Activated CD4-positive, alpha-beta memory T cell treated with anti-CD3 and anti-CD28 coated beads for 36 hours (primary cell): ENCODE measurements around the gene FRY. TPM values are rescaled to one million over a fixed set of nuclear protein-coding genes. Genes with fewer than 3 reads are reported as not detected.

Experiments
- CTCF ChIA-PET: fragments of 350-600 bp; sonication (Branson Sonifier 250); formaldehyde crosslinking; loops from one replicate; lab custom pipeline; 2021; ENCODE audit warnings: antibody characterized with exemption, inconsistent platforms; lab: Charles Lee
- POLR2A ChIA-PET: fragments of 350-600 bp; sonication (Branson Sonifier 250); formaldehyde crosslinking; loops from one replicate; lab custom pipeline; 2021; ENCODE audit warnings: antibody characterized with exemption; lab: Charles Lee
- DNase-seq: peaks from one replicate; pipeline ENCODE4 v3.0.0-alpha.2; 2020
- H3K27ac Mint-ChIP-seq: one replicate; pipeline ENCODE4 v1.8.0; 2021; ENCODE audit warnings: mixed read lengths
- H3K27me3 Mint-ChIP-seq: one replicate; pipeline ENCODE4 v1.8.0; 2021; ENCODE audit warnings: mixed read lengths
- H3K36me3 Mint-ChIP-seq: one replicate; pipeline ENCODE4 v1.8.0; 2021; ENCODE audit warnings: mixed read lengths
- H3K4me1 Mint-ChIP-seq: one replicate; pipeline ENCODE4 v1.8.0; 2021; ENCODE audit warnings: low read depth, mixed read lengths
- H3K4me3 Mint-ChIP-seq: one replicate; pipeline ENCODE4 v1.8.0; 2021; ENCODE audit warnings: mild to moderate bottlenecking, mixed read lengths
- H3K9me3 Mint-ChIP-seq: one replicate; pipeline ENCODE4 v1.8.0; 2021; ENCODE audit warnings: mixed read lengths
- intact Hi-C: fragments of 100-400 bp; cut with micrococcal nuclease; formaldehyde crosslinking; loops from one replicate; pipeline ENCODE4 v1.15.1; 2023
- total RNA-seq, 2 experiments: library from RNA; stranded (reverse); gene quantifications; one replicate each; pipeline ENCODE4 v1.2.3, GENCODE V29; 2021

Gene FRY
- total RNA-seq, 2 experiments from 2014 or later = 4.4 to 5.3 TPM

DNA sequence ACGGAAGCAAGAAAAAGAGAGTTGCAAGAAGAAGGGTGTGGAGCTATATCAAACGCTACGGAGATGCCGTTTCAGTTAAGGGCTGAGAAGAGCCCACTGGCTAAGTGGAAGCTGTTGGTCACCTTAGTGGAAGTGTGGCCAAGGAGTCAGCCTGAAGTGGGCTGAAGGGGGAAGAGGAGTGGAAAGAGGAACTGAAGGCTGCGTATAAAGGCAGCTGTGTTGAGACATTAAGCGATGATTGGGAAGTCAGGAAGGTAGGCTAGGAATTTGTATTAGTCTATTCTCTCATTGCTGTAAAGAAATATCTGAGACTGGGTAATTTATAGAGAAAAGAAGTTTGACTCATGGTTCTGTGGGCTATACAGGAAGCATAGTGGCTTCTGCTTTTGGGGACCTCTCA is 14.1 kb upstream of the FRY start:
- H3K27me3 Mint-ChIP-seq = no peaks in the 10 kb centered on the region
- CTCF ChIA-PET = interaction anchor here (0.9 kb wide), 1 partner anchor 108 kb away, joined by 3 read pairs; no protein-coding TSS in a partner anchor
- intact Hi-C loops = loop anchor here (5.0 kb wide), 1 partner anchor 295 kb away; no protein-coding TSS in a partner anchor

DNA sequence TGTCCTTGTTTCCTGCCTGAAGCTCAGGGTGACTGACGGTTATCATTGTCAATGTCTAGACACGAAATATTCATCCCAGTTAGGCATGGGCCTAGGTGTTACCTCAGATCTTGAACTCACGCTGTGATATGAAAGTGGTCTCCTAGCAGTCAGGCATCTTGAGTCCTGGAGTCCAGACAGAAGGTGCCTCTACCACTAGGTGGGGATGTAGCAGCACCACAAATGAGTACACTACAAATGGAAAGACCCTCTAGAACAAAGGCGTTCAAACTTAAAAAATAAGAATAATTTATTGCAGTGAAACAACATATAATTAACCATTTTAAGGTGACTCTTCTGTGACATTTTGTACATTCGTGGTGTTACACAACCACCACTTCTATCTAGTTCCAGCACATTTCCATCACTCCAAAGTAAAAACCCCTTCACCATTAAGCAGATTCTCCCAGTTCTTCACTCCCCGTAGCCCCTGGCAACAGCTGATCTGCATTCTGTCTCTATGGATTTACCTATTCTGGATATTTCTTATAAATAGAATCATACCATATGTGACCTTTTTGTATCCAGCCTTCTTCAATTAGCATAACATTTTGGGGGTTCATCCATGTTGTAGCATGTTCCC is 11.9 kb upstream of the FRY start:
- H3K9me3 Mint-ChIP-seq = no peaks in the 10 kb centered on the region
- no peak overlapping the region for H3K27ac Mint-ChIP-seq
- no peaks in the 10 kb centered on the region for H3K27me3 Mint-ChIP-seq
- intact Hi-C loops = loop anchor here (5.0 kb wide), 1 partner anchor 293 kb away; no protein-coding TSS in a partner anchor
- DNase-seq = peak; percentile 37
- ChIA-PET CTCF (interaction anchor here (1.0 kb wide), 1 partner anchor 11 kb away, joined by 4 read pairs; no protein-coding TSS in a partner anchor), POLR2A (no interaction called here)
- H3K36me3 Mint-ChIP-seq = no peaks in the 10 kb centered on the region
- H3K4me3 Mint-ChIP-seq = no peak overlapping the region
- no peaks in the 10 kb centered on the region for H3K4me1 Mint-ChIP-seq

More for the DNA sequence above, 14.1 kb upstream of the FRY start:
- Mint-ChIP-seq H3K36me3 (no peaks in the 10 kb centered on the region), H3K4me3 (no peak overlapping the region), H3K4me1 (no peaks in the 10 kb centered on the region), H3K9me3 (no peaks in the 10 kb centered on the region), H3K27ac (no peak overlapping the region)
- POLR2A ChIA-PET = no interaction called here
- DNase-seq = no peak

DNA sequence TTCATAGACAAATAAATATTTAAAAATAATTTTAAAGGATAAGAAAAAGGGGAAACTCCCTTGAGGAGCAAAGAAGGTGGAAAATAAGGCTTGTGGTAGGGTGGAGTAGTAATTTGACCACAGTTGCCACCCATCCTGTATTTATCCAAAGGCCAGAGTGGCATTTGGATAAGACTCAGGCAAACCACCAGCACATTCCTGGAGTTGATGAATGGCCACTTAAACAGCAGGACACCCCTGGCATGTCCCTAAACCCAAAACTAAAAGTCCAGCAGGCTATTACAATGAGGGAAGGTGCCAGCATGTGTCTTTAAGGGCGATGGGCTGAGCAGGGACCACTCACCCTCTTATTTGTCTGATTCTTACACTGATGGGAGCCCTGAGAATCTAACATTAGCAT is 9.8 kb upstream of the FRY start:
- Mint-ChIP-seq H3K4me3 (no peak overlapping the region), H3K27me3 (no peaks in the 10 kb centered on the region), H3K36me3 (no peaks in the 10 kb centered on the region), H3K27ac (no peak overlapping the region), H3K9me3 (no peaks in the 10 kb centered on the region), H3K4me1 (no peaks in the 10 kb centered on the region)
- intact Hi-C loops = no loop called here
- POLR2A ChIA-PET = no interaction called here
- DNase-seq = no peak
- CTCF ChIA-PET = interaction anchor here (1.7 kb wide), 1 partner anchor 112 kb away, joined by 6 read pairs; no protein-coding TSS in a partner anchor

DNA sequence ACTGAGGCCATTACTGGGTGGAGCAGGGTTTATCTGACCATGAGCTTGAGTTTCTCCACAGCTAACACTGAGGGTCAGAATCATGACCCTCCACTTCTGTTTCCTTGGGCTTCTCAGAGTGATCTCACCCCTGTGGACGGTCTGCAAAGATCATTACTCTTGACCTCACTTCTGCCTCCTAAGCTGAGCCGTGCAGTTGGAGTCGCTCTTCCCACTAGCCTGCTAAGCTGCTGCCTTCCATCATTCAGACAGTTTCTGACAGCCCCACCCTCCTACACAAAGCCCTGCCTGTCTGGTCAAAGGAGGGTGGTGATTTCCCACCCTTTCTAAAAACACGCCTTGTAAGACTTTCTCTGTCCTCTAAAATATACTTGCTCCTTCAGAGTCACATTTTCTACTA is 9.3 kb upstream of the FRY start:
- Mint-ChIP-seq H3K4me1 (no peaks in the 10 kb centered on the region), H3K36me3 (no peaks in the 10 kb centered on the region), H3K4me3 (no peak overlapping the region), H3K9me3 (no peaks in the 10 kb centered on the region), H3K27me3 (no peaks in the 10 kb centered on the region), H3K27ac (no peak overlapping the region)
- CTCF ChIA-PET = interaction anchor here (1.7 kb wide), 1 partner anchor 112 kb away, joined by 6 read pairs; no protein-coding TSS in a partner anchor
- intact Hi-C loops = no loop called here
- DNase-seq = no peak
- POLR2A ChIA-PET = no interaction called here

DNA sequence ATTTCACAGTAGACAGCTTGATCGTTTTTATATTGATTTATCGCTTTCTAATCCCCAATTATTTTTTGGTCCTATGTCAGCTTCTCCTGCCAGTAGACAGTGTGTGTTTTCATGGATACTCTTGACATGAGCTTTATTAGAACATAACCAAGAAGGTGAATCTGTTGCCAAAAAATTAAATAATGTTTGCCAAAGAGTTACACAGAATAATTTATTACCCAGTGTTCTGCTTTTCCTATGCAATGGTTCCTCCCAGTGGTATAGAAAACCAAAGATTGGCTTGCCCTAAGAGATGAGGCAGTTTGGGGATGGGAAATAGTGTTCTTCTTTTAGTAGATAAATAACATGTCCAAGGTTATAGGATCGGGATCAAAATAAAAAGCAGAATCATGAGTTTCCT is 8.5 kb upstream of the FRY start:
- Mint-ChIP-seq H3K4me1 (no peaks in the 10 kb centered on the region), H3K4me3 (no peak overlapping the region), H3K9me3 (no peaks in the 10 kb centered on the region), H3K27ac (no peak overlapping the region), H3K27me3 (no peaks in the 10 kb centered on the region), H3K36me3 (no peaks in the 10 kb centered on the region)
- intact Hi-C loops = no loop called here
- CTCF ChIA-PET = interaction anchor here (1.7 kb wide), 1 partner anchor 113 kb away, joined by 6 read pairs; no protein-coding TSS in a partner anchor
- POLR2A ChIA-PET = no interaction called here
- DNase-seq = no peak

DNA sequence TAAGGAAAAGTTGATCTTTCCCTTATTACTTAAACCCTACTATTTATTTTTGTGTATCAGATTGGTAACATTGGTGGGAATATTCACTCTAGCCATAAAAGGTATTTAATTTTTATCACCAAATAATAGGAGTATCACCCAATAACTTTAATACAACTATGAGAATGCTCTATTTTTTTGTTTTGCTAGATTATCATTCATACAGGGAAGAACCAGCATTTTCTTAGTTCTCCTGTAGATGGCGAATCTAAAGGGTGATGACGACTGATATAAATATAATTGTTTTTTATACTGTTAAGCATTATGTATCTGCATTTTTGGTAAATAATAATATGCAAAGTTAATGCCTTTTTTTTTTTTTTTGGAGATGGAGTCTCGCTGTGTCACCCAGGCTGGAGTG is 7.9 kb upstream of the FRY start:
- H3K4me3 Mint-ChIP-seq = no peak overlapping the region
- no peaks in the 10 kb centered on the region for H3K27me3 Mint-ChIP-seq
- intact Hi-C loops = no loop called here
- no peak for DNase-seq
- H3K4me1 Mint-ChIP-seq = no peaks in the 10 kb centered on the region
- CTCF ChIA-PET = no interaction called here
- POLR2A ChIA-PET = no interaction called here
- no peak overlapping the region for H3K27ac Mint-ChIP-seq
- H3K9me3 Mint-ChIP-seq = no peaks in the 10 kb centered on the region
- H3K36me3 Mint-ChIP-seq = no peaks in the 10 kb centered on the region

DNA sequence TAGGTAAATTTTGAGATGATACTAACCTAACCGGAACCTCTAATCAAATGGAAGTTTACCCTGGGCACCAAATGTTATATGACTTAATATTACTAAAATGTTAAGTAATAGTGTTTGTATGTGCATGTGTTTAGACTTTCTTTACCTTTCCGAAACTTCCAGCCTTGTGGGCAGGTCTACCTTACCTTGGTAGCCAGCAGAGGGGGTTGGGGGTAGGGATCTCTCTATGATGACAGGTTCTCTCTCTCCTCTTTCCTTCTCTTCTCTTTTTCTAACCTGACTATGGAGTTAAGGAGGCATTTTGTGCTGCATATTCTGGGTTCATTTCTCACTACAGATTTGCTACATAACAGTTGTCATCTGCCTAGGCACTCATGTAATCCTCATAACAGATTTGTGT is 6.8 kb upstream of the FRY start:
- ChIA-PET CTCF (no interaction called here), POLR2A (no interaction called here)
- Mint-ChIP-seq H3K27ac (no peak overlapping the region), H3K36me3 (no peaks in the 10 kb centered on the region), H3K4me3 (no peak overlapping the region), H3K9me3 (no peaks in the 10 kb centered on the region), H3K4me1 (no peaks in the 10 kb centered on the region), H3K27me3 (no peaks in the 10 kb centered on the region)
- DNase-seq = no peak
- intact Hi-C loops = no loop called here

DNA sequence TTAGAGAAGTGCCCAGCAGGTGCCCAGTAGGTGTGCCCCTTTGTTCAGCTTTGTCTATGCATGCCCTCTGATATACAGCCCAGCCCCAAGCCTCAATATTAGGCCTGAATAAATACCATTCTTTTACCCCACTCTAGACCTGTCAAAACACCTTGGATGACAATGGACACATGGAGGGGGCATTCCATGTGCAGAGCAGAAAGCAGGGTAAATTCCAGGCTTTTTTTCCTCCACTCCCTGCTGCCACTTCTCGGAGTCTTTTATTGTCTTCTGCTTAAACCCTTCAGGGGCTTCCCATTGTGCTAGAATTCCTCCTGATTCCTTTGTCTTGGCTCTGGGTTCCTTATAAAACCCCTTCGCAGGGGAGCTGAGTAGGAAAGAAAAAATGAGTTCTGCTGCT is 5.8 kb upstream of the FRY start:
- CTCF ChIA-PET = no interaction called here
- intact Hi-C loops = no loop called here
- POLR2A ChIA-PET = no interaction called here
- no peak for DNase-seq
- no peaks in the 10 kb centered on the region for H3K9me3 Mint-ChIP-seq
- peaks cover 1% of the 10 kb centered on the region for H3K27me3 Mint-ChIP-seq
- H3K36me3 Mint-ChIP-seq = no peaks in the 10 kb centered on the region
- H3K27ac Mint-ChIP-seq = no peak overlapping the region
- H3K4me1 Mint-ChIP-seq = peaks cover 3% of the 10 kb centered on the region
- H3K4me3 Mint-ChIP-seq = no peak overlapping the region

DNA sequence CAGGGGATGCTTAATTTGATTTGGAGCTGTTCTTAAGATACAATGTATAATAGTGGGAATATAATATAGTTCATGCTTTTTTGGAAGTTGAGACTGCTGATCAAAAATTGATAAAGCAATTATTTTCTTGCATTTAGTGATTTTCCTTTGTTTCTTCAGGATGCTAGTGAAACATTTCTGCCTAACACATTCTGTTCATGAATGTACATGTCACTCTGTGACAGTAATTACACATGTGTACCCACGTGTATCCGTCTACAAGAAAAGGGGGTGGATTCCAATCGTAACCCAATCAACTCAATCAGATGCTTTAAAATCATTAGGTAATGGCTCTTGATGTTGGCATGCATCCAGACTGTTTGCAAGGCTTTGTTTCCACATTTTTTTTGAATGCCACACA is 5.0 kb upstream of the FRY start:
- intact Hi-C loops = no loop called here
- CTCF ChIA-PET = no interaction called here
- POLR2A ChIA-PET = no interaction called here
- Mint-ChIP-seq H3K4me1 (peaks cover 6% of the 10 kb centered on the region), H3K4me3 (no peak overlapping the region), H3K27ac (no peak overlapping the region), H3K27me3 (peaks cover 3% of the 10 kb centered on the region), H3K9me3 (no peaks in the 10 kb centered on the region), H3K36me3 (no peaks in the 10 kb centered on the region)
- DNase-seq = no peak

DNA sequence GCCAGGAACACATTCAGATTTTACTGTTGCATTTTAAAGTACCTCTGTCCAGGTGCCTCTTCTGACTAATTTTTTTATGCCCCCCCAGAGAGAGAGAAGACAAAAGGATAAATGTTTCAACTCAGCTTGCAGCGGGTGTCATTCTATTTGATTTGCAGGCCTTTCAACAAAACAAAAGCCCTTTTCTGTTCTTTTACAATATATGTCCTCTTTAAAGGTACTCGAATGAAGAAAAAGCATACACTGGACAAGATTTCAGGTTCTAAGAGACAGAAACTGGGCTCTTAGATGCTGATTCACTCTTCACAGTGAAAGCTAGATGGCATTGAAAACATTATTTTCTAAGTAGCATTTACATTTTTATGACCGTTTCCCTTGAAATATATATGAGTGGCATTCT is 2.9 kb upstream of the FRY start:
- no peak overlapping the region for H3K4me3 Mint-ChIP-seq
- ChIA-PET POLR2A (no interaction called here), CTCF (interaction anchor here (1.0 kb wide), 1 partner anchor 30 kb away, joined by 4 read pairs; no protein-coding TSS in a partner anchor)
- H3K27ac Mint-ChIP-seq = no peak overlapping the region
- no peaks in the 10 kb centered on the region for H3K9me3 Mint-ChIP-seq
- intact Hi-C loops = no loop called here
- H3K27me3 Mint-ChIP-seq = peaks cover 4% of the 10 kb centered on the region
- H3K4me1 Mint-ChIP-seq = peaks cover 19% of the 10 kb centered on the region
- no peak for DNase-seq
- H3K36me3 Mint-ChIP-seq = no peaks in the 10 kb centered on the region

DNA sequence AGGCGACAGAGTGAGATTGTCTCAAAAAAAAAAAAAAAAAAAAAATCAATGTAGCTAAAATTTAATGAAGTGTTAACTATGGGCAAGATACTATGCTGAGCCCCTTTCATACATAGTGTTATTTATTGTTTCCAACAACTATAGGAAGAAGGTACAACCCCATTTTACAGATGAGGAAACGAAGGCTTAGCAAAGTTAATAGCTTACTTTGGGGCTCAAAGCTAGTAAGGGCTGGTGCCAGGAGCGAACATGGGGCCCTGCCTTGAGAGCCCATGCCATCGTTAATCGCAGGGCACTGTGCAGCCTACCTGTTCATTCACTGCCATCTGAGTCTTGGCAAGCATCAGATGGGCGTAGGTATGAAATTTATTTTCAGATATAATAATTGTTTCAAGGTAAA is 1.9 kb upstream of the FRY start:
- peaks cover 19% of the 10 kb centered on the region for H3K4me1 Mint-ChIP-seq
- CTCF ChIA-PET = interaction anchor here (0.8 to 1.1 kb wide), 3 partner anchors 31 to 124 kb away, joined by 3 to 4 read pairs (median 3); no protein-coding TSS in a partner anchor
- no peak overlapping the region for H3K27ac Mint-ChIP-seq
- intact Hi-C loops = loop anchor here (2.0 kb wide), 3 partner anchors 17 to 279 kb away; no protein-coding TSS in a partner anchor
- no peak overlapping the region for H3K4me3 Mint-ChIP-seq
- no peaks in the 10 kb centered on the region for H3K9me3 Mint-ChIP-seq
- H3K36me3 Mint-ChIP-seq = no peaks in the 10 kb centered on the region
- no peak for DNase-seq
- H3K27me3 Mint-ChIP-seq = peaks cover 4% of the 10 kb centered on the region
- POLR2A ChIA-PET = no interaction called here

DNA sequence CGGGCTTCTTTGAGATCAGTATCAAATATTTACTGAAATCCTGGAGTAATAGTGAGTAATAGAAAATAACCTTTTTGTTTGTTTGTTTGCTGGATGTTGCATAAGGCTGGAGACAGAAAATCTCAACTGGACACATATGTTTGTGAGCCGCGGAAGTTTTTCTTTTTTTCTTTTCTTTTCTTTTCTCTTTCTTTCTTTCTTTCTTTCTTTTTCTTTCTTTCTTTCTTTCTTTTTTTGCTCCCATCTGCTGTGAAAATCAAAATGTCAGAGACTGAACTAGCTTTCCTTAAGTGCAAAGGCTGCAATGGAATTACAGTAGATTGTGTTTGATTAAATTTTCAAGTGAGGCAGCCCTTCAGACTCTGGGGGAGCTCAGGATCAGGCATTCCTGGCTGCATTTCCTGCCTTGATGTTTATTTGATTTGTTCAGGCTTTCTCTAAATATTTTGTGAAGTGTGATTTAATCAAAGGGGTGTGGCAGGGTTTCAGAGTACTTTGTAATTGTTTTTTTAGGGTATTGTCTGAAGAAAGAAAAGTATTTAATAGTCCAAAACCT is 319 bp downstream of the FRY start:
- peaks cover 32% of the 10 kb centered on the region for H3K4me1 Mint-ChIP-seq
- H3K27me3 Mint-ChIP-seq = peaks cover 4% of the 10 kb centered on the region
- no peak for DNase-seq
- H3K4me3 Mint-ChIP-seq = peak overlapping the region; percentile 88
- ChIA-PET CTCF (interaction anchor here (0.7 to 2.9 kb wide), 3 partner anchors 122 to 566 kb away, joined by 3 to 11 read pairs (median 3); no protein-coding TSS in a partner anchor), POLR2A (interaction anchor here (1.0 to 1.7 kb wide), 2 partner anchors 9 to 18 kb away, joined by 3 to 4 read pairs; no protein-coding TSS in a partner anchor)
- intact Hi-C loops = loop anchor here (2.0 kb wide), 3 partner anchors 15 to 277 kb away; no protein-coding TSS in a partner anchor
- H3K36me3 Mint-ChIP-seq = no peaks in the 10 kb centered on the region
- H3K27ac Mint-ChIP-seq = peak overlapping the region; percentile 53
- H3K9me3 Mint-ChIP-seq = no peaks in the 10 kb centered on the region
